ENCODE data around the gene FAM219A. TPM values are rescaled to one million over a fixed set of nuclear protein-coding genes. Genes with fewer than 3 reads are reported as not detected.

FAM219A gene
- total and polyA plus RNA-seq, 8 donors: 4.5 to 9.8 (median 8.2) TPM

DNA sequence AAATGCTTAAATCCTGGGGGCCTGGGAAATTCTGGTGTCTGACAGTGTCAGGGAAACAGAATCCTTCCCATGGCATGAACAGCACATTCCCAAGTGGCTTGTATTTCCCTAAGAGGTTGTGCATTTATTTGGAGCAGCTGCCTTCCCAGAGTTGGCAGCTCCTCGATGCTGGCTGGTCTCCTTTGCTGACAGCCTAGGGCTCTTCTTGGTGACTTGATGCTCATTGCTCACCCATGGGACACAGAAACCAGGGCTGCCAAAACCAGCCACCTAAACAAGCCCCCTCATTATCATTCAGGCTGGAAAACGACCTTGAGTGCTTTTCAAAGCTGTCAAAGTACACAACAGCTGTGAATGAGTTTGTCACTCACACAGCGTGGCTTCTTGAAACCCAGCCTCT lies 40.2 kb upstream of the FAM219A start:
- no peaks in the 10 kb centered on the region for H3K27me3 ChIP-seq
- FAIRE-seq (no peak), ATAC-seq (no peak), DNase-seq (no peak)
- H3K9me3 ChIP-seq: no peaks in the 10 kb centered on the region
- H3K36me3 ChIP-seq: no peaks in the 10 kb centered on the region
- H3K4me3 ChIP-seq: no peak overlapping the region
- intact Hi-C loops (cut with DNase I): loop anchor here in 1 of 3 donors (10.0 kb wide), 1 partner anchor 94 kb away; no protein-coding TSS in a partner anchor
- 31 to 37% methylated on average over 3 of the region's 3 CpGs for WGBS, 2 donors
- TF ChIP-seq, protein P1, sequence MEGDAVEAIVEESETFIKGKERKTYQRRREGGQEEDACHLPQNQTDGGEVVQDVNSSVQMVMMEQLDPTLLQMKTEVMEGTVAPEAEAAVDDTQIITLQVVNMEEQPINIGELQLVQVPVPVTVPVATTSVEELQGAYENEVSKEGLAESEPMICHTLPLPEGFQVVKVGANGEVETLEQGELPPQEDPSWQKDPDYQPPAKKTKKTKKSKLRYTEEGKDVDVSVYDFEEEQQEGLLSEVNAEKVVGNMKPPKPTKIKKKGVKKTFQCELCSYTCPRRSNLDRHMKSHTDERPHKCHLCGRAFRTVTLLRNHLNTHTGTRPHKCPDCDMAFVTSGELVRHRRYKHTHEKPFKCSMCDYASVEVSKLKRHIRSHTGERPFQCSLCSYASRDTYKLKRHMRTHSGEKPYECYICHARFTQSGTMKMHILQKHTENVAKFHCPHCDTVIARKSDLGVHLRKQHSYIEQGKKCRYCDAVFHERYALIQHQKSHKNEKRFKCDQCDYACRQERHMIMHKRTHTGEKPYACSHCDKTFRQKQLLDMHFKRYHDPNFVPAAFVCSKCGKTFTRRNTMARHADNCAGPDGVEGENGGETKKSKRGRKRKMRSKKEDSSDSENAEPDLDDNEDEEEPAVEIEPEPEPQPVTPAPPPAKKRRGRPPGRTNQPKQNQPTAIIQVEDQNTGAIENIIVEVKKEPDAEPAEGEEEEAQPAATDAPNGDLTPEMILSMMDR (IDR thresholded peaks at IDR 0.05): no peak
- no peaks in the 10 kb centered on the region for H3K4me1 ChIP-seq
- H3K27ac ChIP-seq: no peak overlapping the region

DNA sequence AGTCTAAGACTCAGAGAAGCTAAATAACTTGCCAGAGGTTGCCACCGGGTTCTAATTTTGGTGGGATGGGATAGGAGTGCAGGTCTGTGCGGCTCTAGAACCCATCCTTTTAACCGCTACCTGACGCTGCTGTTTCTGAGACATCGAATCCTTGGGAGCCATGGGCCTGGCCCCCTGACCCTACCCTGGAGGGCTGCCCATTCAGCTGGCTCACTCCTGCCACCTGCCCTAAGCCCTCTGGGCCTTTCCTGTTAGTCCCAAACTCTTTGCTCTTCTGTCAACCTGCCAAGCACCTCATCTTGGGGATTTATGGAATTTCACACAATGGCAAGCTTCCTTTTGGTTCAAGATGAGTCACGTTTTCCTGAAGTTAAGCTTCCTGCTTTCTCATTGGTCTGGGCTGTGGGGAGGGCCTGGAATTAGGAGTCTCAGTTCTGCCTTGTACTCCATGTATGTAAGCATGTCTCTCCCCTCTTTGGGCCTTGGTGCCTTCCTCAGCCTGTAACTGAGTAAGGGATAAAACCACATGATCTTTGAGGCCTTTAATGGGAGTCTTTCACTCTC lies 37.9 kb upstream of the FAM219A start:
- intact Hi-C loops (cut with DNase I): loop anchor here in 1 of 3 donors (10.0 kb wide), 1 partner anchor 91 kb away; no protein-coding TSS in a partner anchor

DNA sequence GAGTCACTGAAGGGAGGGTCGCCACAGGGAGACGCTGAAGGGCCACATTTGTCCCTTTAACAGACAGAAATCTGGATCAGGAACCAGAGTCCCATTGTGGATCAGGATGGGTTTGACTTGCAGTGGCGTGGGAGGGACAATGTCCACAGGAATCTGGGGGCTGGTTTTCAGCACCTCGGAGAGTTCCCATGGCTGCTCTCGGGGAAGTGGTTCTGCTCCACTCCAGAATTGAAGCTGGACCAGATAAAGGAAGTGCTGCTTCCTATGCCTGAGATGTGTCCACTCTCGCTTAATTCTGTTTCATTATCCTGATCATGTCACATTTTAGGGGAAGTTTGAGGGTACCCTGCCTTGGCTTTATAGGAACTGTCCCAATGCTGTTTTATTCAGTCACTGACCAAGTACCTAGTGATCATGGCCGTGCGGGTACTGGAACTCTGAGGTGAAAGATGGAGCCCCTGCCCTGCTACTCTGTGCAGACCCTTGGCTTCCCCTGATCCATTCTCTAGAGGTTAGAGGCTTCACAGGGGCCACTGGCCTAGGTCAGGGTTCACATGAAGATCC lies 35.7 kb upstream of the FAM219A start:
- no peak for FAIRE-seq
- peak in 4 of 6 donors; percentile 11 to 37 (median 34) for DNase-seq

More for the DNA sequence above, 37.9 kb upstream of the FAM219A start:
- H3K4me3 ChIP-seq: no peak overlapping the region
- 77 to 78% methylated on average over 6 of the region's 6 CpGs for WGBS, 2 donors
- H3K27ac ChIP-seq: no peak overlapping the region
- no peak for FAIRE-seq
- TF ChIP-seq, protein P1 (IDR thresholded peaks at IDR 0.05): no peak
- H3K27me3 ChIP-seq: no peaks in the 10 kb centered on the region
- no peak for ATAC-seq
- DNase-seq: no peak
- H3K9me3 ChIP-seq: no peaks in the 10 kb centered on the region
- H3K4me1 ChIP-seq: no peaks in the 10 kb centered on the region
- H3K36me3 ChIP-seq: no peaks in the 10 kb centered on the region

DNA sequence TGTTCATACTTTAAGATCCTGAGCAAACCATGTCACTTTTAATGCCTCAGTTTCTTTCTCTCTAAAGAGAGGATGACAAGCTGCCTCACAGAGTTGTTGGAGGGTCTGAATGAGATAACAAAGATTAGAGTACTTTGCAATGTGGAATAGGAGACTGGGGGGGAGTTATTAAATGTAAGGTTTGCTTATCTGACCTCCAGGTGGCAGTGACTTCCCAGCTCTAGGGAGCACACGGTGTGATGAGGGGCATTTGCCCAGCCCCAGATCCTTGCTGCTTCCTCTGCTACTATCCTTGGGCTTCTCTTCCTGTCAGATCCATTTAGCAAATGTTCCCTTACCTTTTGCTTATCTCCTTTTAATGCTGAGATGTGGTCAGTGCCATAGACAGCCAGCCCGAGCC lies 33.7 kb upstream of the FAM219A start:
- no peaks in the 10 kb centered on the region for H3K4me1 ChIP-seq
- no peak overlapping the region for H3K4me3 ChIP-seq
- ATAC-seq: no peak
- FAIRE-seq: no peak
- H3K27ac ChIP-seq: no peak overlapping the region
- TF ChIP-seq, protein P1 (IDR thresholded peaks at IDR 0.05): no peak
- intact Hi-C loops (cut with DNase I): loop anchor here in 1 of 3 donors (10.0 kb wide), 1 partner anchor 87 kb away; no protein-coding TSS in a partner anchor
- H3K9me3 ChIP-seq: no peaks in the 10 kb centered on the region
- no peak for DNase-seq
- H3K36me3 ChIP-seq: no peaks in the 10 kb centered on the region
- 21 to 24% methylated on average over 2 of the region's 2 CpGs for WGBS, 2 donors
- no peaks in the 10 kb centered on the region for H3K27me3 ChIP-seq

More for the DNA sequence above, 35.7 kb upstream of the FAM219A start:
- Histone ChIP-seq H3K9me3 (no peaks in the 10 kb centered on the region), H3K27me3 (no peaks in the 10 kb centered on the region), H3K4me3 (no peak overlapping the region), H3K36me3 (no peaks in the 10 kb centered on the region), H3K4me1 (no peaks in the 10 kb centered on the region), H3K27ac (no peak overlapping the region)
- intact Hi-C loops (cut with DNase I): loop anchor here in 1 of 3 donors (10.0 kb wide), 1 partner anchor 89 kb away; no protein-coding TSS in a partner anchor
- ATAC-seq: peak in 3 of 4 donors; percentile 49 to 83 (median 61)
- TF ChIP-seq, protein P1 (IDR thresholded peaks at IDR 0.05): no peak
- WGBS, 2 donors: 43% methylated on average over 8 of the region's 8 CpGs

DNA sequence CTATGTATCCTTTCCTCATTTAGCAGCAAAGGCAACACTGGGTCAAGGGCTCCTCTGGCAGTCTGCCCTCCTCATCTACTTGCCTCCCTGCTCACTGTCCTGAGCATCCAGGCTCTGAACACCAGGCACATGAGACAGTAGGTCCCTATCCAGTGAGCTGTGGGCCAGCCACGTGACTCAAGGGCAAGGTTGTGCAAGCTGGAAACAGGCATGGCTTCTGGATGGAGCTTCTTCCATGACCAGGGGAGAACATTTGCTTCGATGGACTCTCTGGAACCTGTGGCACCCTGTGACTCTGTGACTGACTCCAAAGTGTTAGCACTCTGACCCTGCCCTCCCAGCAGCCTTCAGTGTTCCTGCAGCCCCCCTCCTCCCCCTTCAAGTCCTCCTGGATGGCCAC lies 33.2 kb upstream of the FAM219A start:
- TF ChIP-seq, protein P1 (IDR thresholded peaks at IDR 0.05): no peak
- no peak for FAIRE-seq
- no peaks in the 10 kb centered on the region for H3K9me3 ChIP-seq

More for the DNA sequence above, 33.2 kb upstream of the FAM219A start:
- DNase-seq: no peak
- Histone ChIP-seq H3K27ac (no peak overlapping the region), H3K36me3 (no peaks in the 10 kb centered on the region), H3K4me1 (no peaks in the 10 kb centered on the region), H3K27me3 (no peaks in the 10 kb centered on the region), H3K4me3 (no peak overlapping the region)
- ATAC-seq: no peak
- intact Hi-C loops (cut with DNase I): loop anchor here in 1 of 3 donors (10.0 kb wide), 1 partner anchor 87 kb away; no protein-coding TSS in a partner anchor
- 41 to 45% methylated on average over 2 of the region's 2 CpGs for WGBS, 2 donors

Measured in pancreas (tissue), 10 donors.